Measurements from ENCODE around the gene TCF12.

DNA sequence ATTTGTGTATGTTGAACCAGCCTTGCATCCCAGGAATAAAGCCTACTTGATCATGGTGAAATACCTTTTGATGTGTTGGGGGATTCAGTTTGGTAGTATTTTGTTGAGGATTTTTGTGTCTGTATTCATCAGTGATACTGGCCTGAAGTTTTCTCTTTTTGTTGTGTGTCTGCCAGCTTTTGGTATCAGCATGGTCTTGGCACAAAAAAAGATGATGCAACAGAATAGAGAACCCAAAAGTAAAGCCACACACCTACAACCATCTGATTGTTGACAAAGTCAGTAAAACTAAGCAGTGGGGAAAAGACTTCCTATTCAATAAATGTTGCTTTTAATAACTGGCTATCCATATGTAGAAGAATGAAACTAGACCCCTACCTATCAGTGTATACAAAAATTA, 77.6 kb downstream of the TCF12 start:
- TF ChIP-seq, protein P1, sequence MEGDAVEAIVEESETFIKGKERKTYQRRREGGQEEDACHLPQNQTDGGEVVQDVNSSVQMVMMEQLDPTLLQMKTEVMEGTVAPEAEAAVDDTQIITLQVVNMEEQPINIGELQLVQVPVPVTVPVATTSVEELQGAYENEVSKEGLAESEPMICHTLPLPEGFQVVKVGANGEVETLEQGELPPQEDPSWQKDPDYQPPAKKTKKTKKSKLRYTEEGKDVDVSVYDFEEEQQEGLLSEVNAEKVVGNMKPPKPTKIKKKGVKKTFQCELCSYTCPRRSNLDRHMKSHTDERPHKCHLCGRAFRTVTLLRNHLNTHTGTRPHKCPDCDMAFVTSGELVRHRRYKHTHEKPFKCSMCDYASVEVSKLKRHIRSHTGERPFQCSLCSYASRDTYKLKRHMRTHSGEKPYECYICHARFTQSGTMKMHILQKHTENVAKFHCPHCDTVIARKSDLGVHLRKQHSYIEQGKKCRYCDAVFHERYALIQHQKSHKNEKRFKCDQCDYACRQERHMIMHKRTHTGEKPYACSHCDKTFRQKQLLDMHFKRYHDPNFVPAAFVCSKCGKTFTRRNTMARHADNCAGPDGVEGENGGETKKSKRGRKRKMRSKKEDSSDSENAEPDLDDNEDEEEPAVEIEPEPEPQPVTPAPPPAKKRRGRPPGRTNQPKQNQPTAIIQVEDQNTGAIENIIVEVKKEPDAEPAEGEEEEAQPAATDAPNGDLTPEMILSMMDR (IDR thresholded peaks at IDR 0.05), result no peak
- TF ChIP-seq POLR2A (IDR thresholded peaks at IDR 0.05), result no peak
